Measurements from ENCODE around the gene PPP1R14D. TPM values are rescaled to one million over a fixed set of nuclear protein-coding genes. Genes with fewer than 3 reads are reported as not detected.

The PPP1R14D gene
- total RNA-seq, 1 experiment from 2014 or later, result not detected

- no peak overlapping the region for H2BK12ac ChIP-seq (ENCODE audit: insufficient read length, low read depth, low read length)
- TF ChIP-seq CTCF (conservative IDR thresholded peaks at IDR 0.05), result no peak
- Mint-ChIP-seq H3K36me3 (ENCODE audit: insufficient read depth in 1 of 3, low read depth in 3 of 3) (no peaks in the 10 kb centered on the region; a peak in 1 of 7 replicates), H3K4me3 (no peak overlapping the region), H3K9me3 (no peaks in the 10 kb centered on the region), H3K27me3 (ENCODE audit: low read depth) (no peaks in the 10 kb centered on the region; the same call in 1 of the 2 replicates), H3K27ac (no peak overlapping the region), H3K4me1 (no peaks in the 10 kb centered on the region)
- no peaks in the 10 kb centered on the region for H3K27me3 ChIP-seq (ENCODE audit: insufficient read depth, low read length)
- no CpG with 5 or more reads among the region's 1 CpG for WGBS (ENCODE audit: extremely low coverage, insufficient read length, low lambda C conversion rate)
- no peak overlapping the region for H3K4me2 ChIP-seq (ENCODE audit: insufficient read depth, insufficient read length, low read length)
- no peak overlapping the region for H3K18ac ChIP-seq (ENCODE audit: insufficient read length, low read depth, low read length)
- H2BK120ac ChIP-seq (ENCODE audit: low read depth, low read length, poor library complexity, severe bottlenecking), result no peak overlapping the region
- no peak overlapping the region for H2BK20ac ChIP-seq (ENCODE audit: low read depth, low read length, poor library complexity, severe bottlenecking)
- no peak overlapping the region for H3K56ac ChIP-seq (ENCODE audit: insufficient read length, low read depth, low read length)
- no peak overlapping the region for H2BK5ac ChIP-seq (ENCODE audit: insufficient read length, low read length)
- H4K8ac ChIP-seq (replicated peaks; ENCODE audit: insufficient read length, low read depth, low read length), result no peak overlapping the region
- H3K4me1 ChIP-seq (ENCODE audit: insufficient read depth, low read length), result no peaks in the 10 kb centered on the region
- H3K9me3 ChIP-seq (ENCODE audit: control insufficient read depth, low read depth, low read length), result no peaks in the 10 kb centered on the region
- no peak overlapping the region for H2BK15ac ChIP-seq (ENCODE audit: low read depth, low read length)
- no peaks in the 10 kb centered on the region for H3K79me2 ChIP-seq (ENCODE audit: insufficient read depth, low read length)
- H3T11ph ChIP-seq (ENCODE audit: low read length), result no peak overlapping the region
- H4K91ac ChIP-seq (ENCODE audit: insufficient read length, low read depth, low read length), result no peak overlapping the region
- no peak overlapping the region for H3K9ac ChIP-seq (ENCODE audit: extremely low read depth, insufficient read length, low read length)
- no peak overlapping the region for H4K5ac ChIP-seq (ENCODE audit: insufficient read length, low read depth, low read length)
- H3K27ac ChIP-seq (ENCODE audit: insufficient read length, low read depth, low read length), result no peak overlapping the region
- H3K14ac ChIP-seq (ENCODE audit: insufficient read depth, low read length), result no peak overlapping the region
- no peak overlapping the region for H2AK5ac ChIP-seq (ENCODE audit: insufficient read length, low read length)
- H2AFZ ChIP-seq (ENCODE audit: low read length), result no peak overlapping the region
- H3K23ac ChIP-seq (ENCODE audit: insufficient read length, low read depth, low read length), result no peak overlapping the region
- H3K79me1 ChIP-seq (ENCODE audit: insufficient read depth, low read depth, low read length, poor library complexity, severe bottlenecking), result no peaks in the 10 kb centered on the region
- no peaks in the 10 kb centered on the region for H3K23me2 ChIP-seq (ENCODE audit: insufficient read length, low read depth, low read length, poor library complexity, severe bottlenecking)
- H3K4ac ChIP-seq (ENCODE audit: low read depth, low read length), result no peak overlapping the region
- H4K20me1 ChIP-seq (ENCODE audit: control insufficient read depth, insufficient read depth, insufficient read length), result no peaks in the 10 kb centered on the region
- no peak for DNase-seq
Observed at GRCh38 chr15:40823572-40824343, 4.8 kb downstream of the PPP1R14D start.

All from H9 (cell line).